CD4-positive, alpha-beta T cell treated with Interleukin-12 subunit alpha and Interleukin-12 subunit beta, for 1 hour (primary cell): ENCODE results near the gene BAIAP2.
A peak's percentile ranks its signal among the peaks of the same experiment; 100 is the strongest.
"Not testable (repeated sequence)": the region's sequence is repeated elsewhere in the genome, so short reads cannot be mapped to it uniquely, and the experiment has no call there.

ENCODE experiments used
- DNase-seq: peaks from one replicate; pipeline ENCODE4 v3.0.0-alpha.2; 2020

Gene BAIAP2

DNA sequence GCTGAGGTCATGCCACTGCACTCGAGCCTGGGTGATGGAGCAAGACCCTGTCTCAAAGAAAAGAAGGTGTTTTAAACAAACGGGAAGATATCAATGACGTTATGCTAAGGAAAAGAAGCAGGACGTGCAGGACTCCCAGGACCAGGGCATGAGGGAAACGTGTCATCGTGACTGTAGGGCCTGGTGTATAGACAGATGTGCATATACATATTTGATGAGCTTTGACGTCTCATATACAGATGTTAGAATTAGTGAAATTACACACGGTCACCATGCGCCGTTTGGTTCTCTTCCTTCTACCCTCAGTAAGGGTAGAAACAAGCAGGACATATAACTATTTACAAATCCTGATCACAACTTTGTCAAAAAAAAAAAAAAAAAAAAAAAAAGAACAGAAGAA is 112.8 kb downstream of the BAIAP2 start:
- no peak for DNase-seq

DNA sequence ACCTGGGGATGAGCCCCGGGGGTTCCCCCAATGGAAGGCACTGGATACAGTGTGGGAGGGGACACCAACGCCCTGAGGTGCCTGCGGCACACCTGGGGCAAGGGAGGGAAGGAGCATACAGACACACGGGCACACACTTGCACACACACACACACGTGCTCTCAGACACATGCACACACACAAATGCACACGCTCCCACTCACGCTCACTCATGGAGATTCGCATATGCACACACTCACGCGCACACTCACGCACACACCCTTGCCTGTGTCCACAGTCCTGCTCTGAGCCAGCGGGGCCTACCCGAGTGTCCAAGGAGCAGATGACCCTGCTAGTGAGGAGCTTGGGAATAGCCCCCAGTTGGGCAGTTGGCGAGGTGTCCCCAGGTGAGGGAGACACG is 113.6 kb downstream of the BAIAP2 start:
- DNase-seq = no peak

- DNase-seq = no peak
Measured at GRCh38 chr17:81148986-81149533, 114.1 kb downstream of the BAIAP2 start.

GRCh38 chr17:81150377-81151077 is 115.6 kb downstream of the BAIAP2 start:
- no peak for DNase-seq

DNA sequence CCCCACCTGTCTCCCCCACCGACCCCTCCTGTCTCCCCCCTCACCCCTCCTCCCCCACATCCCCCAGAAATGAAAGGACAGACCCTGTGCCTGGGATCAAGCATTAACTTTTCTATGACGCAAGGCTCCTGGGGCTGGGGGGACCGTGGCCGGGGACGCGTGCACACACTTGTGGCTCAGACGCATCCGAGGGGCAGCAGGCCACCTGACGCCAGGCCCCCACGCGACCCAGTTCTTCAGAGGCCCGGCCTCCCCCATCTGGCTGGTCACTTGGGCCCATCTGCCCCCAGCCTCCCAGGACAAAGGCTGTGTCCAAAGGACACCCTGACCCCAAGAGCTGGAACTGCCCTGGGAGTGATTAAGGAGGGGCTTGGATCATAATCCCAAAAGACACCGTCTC is 116.3 kb downstream of the BAIAP2 start:
- DNase-seq = no peak

GRCh38 chr17:81152288-81152828 is 117.4 kb downstream of the BAIAP2 start:
- DNase-seq = no peak

DNA sequence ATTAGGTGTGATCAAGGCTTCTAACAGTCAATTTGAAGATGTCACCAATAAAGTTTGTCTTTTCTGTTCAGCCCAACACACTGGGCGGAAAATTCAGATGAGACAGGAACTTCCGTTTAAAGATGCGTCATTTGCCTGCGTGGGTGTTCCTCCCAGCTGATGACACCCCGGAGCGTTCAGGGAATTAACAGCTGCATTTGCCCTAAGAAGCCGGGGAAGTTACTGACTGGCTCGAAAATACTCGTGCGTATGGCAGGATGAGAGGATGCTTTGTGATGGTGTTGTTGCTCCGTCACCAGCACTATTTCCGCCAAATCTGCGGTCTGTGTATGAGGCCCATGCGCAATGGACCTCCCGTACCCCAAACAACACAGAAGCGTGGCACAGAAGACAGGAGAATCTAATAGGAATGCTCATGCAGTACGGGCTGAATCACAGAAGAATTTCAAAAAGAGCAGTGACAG is 118.4 kb downstream of the BAIAP2 start:
- DNase-seq = peak; percentile 27

GRCh38 chr17:81154016-81154415 is 119.1 kb downstream of the BAIAP2 start:
- DNase-seq = not testable (repeated sequence)

GRCh38 chr17:81154961-81155360 is 120.0 kb downstream of the BAIAP2 start:
- no peak for DNase-seq

DNA sequence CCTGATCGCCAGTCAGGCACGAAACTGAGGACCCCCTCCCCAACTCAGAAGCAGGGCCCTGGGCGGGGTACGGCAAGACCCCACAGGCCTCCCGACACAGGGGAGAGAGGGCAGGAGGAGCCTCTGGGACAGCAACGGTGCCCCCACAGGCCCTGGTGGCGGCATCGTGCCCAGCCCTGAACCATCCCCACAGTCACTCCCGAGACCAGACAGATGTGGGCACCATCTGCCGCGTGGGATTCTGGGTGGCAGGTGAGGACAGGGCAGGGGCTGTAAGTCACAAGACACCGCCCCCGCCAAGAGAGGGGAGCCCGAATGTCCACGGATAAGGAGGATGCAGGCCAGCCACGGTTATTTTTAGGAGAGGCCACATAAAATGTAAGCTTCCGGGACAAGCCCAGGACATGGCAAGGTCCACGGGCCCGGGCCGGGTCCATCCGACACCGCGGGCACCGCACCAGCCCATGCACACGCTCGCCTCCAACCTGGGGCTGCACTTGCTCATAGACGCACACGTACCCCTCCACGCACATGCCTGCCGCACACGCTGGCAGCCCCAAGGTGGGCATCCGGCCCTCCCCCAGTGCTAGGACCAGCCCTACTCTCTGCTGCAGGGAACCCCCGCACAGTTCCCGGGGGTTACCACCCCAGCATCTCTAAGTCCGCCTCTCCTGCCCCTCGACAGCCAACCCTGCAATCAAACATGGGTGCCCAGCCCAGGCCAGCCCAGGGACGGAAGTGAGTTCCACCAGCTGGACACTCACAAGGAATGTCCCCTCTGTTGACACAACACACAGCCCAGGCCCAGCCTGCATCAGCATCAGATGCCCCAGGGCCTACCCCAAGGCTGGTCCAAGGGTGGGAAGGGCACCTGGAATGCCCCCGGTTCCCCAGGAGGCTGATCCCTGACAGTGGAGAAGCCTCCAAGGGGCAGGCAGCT is 122.2 kb downstream of the BAIAP2 start:
- no peak for DNase-seq

DNA sequence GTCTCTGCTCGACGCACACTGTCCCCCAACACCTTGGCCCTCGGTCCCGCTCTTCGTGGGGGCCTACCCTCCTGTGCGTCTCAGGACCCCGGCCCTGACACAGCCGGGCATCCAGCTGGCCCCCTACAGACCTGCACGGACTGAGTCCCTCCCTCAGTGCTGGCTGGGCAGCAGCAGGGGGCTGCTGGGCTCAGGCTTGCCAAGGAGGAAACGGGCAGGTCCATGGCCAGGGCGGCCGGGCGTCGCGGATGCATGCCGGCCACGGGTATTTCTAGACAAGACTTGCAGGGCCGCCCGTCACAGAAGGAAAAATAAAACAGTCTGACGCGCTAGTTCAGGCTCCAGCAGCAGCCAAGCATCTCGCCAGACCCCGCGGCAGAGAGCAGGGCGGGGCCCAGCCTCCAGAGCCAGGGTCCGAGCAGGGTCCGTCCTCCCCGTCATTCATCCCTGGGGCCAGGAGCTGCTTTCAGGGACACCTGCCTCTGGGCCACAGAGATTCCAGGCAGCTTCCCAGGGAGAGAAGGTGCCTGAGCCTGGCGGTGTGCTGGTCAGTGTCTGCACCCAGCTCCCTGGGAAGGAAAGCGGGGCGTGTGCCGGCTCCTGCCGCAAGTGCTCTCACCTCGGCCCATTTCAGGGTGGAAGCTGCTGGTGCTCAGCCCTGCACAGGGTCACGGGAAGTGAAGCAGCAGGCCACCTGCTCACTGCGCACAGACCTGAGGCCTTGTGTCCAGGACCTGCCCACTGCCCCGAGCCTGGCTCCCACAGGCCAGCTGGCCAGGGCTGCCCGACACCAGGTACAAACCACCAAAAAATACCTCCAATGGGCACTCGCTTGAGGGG is 123.1 kb downstream of the BAIAP2 start:
- no peak for DNase-seq

DNA sequence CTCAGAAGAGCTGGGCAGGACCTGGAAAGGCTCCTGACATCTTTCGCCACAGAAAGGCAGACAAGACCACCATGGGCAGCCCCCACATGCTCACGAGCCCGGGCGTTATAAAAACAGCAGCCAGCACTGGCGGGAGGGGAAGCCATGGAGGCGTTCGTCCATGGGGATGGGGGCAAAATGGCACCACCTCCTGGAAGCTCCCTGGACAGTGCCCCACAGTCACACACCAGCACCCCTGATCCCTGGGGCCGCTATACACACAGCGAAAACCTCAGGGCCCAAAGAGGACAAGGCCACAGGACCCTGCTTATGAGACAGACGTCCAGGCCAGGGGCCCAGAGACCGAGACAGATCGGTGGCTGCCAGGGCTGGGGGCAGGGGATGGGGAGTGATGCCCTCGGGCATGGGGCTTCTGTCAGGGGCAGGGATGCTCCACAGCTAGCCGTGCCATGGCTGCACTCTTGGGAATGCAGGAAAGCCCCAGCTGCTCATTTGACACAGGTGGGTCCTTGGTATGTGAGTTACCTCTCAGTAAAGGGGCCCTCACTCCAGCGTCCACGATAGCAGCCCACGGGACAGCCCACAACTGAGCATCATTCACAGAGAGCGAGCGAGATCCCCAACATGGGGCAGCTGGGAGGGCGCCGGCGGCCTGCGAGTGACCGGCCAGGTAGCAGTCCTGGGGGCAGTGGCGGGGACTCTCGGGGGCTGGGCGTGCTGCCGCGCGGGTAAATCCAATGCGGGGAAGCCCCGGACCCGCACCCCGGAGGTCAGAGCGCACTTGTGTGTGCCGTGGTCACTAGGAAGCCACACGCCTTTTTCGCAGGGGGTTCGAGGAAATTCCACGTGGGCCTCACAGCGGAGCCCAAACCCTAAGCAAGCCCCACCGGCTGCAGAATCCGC is 124.0 kb downstream of the BAIAP2 start:
- no peak for DNase-seq

- DNase-seq = no peak
Measured at GRCh38 chr17:81159611-81160265, 124.8 kb downstream of the BAIAP2 start.

- no peak for DNase-seq
Measured at GRCh38 chr17:81160306-81160705, 125.4 kb downstream of the BAIAP2 start.

DNA sequence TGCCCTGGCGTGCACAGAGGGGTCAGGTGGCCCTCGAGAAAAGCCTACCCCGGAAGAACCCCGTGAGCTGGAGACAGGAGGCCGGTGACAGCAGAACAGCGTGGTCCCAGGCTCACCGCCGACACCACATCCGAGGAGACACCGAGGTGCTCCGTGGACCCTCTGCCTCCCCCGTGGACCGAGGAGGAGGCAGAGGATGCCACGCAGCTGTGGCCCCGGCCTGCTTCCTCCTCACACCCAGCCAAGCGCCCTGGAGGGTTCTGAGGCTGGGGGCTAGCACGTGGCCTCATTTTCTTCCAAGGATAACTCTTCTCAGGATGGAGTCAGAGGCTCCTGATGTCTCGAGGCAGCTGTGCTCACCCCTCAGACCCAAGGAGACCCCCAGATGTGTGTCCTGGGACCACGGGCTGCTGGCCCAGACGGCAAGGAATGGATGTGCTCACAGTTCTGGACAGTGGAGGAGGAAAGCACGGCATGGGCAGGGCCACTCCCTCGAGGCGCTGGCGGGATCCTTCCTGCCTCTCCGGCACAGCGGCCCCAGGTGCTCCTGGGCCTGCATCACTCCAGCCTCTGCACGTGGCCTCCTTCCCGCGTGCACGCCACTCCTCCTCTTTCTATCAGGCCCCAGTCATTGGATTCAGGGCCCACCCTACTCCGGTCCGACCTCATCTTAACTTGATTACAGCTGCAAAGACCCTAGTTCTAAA is 125.9 kb downstream of the BAIAP2 start:
- DNase-seq = no peak

DNA sequence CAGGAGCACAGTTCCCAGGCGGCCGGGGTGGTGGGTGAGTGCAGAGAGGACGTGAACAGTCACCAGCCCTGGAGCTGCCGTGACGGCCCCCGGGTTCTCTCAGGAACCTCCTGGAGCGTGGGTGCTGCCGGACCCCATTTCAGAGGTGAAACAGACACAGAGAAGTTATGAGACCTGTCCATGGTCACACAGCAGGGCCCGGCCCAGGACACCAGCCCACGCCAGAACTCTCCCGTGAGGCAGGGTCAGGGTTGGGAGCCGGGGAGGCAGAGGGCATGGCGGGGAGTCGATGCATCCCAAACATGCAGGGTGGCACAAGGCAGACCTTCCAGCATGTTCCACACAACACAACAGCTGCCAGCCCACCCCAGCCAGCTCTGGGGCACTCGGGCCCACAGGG is 126.6 kb downstream of the BAIAP2 start:
- DNase-seq = no peak

- DNase-seq = no peak
Measured at GRCh38 chr17:81161972-81162371, 127.0 kb downstream of the BAIAP2 start.

DNA sequence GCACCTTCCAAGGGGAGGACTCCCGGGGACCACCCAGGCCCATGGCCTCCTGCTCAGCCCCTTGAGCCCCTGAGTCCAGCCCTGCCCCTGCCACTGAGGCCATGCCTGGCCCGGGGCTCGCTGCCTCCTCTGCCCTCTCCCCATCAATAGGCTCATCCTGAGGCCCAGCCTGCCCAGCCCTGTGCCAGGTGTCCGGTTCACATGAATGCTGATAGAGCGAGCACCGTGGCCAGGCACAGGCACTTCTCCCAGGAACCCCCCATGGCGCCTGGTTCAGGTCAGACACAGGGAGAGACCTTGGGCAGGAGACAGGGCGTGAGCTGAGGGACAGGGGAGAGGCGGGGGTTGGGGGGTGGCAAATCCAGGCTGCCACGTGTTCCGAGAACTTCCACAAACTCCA is 127.5 kb downstream of the BAIAP2 start:
- no peak for DNase-seq

GRCh38 chr17:81163051-81163695 is 128.2 kb downstream of the BAIAP2 start:
- no peak for DNase-seq
